ENCODE data around the gene TMTC1. TPM values are rescaled to one million over a fixed set of nuclear protein-coding genes. Genes with fewer than 3 reads are reported as not detected.

TMTC1 gene
- total and polyA plus RNA-seq, 9 of the 15 experiments (the other 6 are each of a cell fraction or from before 2014, with no cell fraction given) = under 0.01 to 0.18 (median 0.06) TPM; not detected in 2

GRCh38 chr12:29672580-29672979, 111.2 kb downstream of the TMTC1 start:
- ATAC-seq = no peak
- 0% methylated on average over 4 of the region's 4 CpGs for WGBS (ENCODE audit: insufficient coverage, low coverage, missing lambda C conversion rate)
- no peak for FAIRE-seq
- in situ Hi-C loops (cut with MboI) = no loop called here
- H3K9me1 ChIP-seq (ENCODE audit: control insufficient read depth, insufficient read depth, low read length) = no peaks in the 10 kb centered on the region
- intact Hi-C loops (cut with micrococcal nuclease) = no loop called here
- H3K27ac ChIP-seq (ENCODE audit: extremely low read depth, low read depth, low read length) = no peak overlapping the region
- H3K4me3 ChIP-seq = no peak overlapping the region
- H2AFZ ChIP-seq (ENCODE audit: low read depth, low read length) = no peak overlapping the region
- ChIA-PET POLR2A (no interaction called here), CTCF (ENCODE audit: low intra/inter-chr PET ratio) (no interaction called here)
- no TSS peak for BruUV-seq (replicated peaks)
- no peaks in the 10 kb centered on the region for H3K79me2 ChIP-seq (ENCODE audit: control insufficient read depth, insufficient read depth, low read length)
- no peak for DNase-seq (ENCODE audit: extremely low read depth in 1 of 4, low spot score in 3 of 4)
- H3K9me3 ChIP-seq (replicated peaks; ENCODE audit: control insufficient read depth, insufficient read depth, low read depth, low read length) = no peaks in the 10 kb centered on the region
- H3K9ac ChIP-seq (ENCODE audit: insufficient read depth in 1 of 2, low read depth in 2 of 2, low read length in 2 of 2) = no peak overlapping the region
- H3K4me1 ChIP-seq (replicated peaks in 1 of 2; ENCODE audit: control insufficient read depth in 2 of 2, insufficient read depth in 2 of 2, low read length in 2 of 2) = no peaks in the 10 kb centered on the region
- no peak overlapping the region for H3K4me2 ChIP-seq (ENCODE audit: insufficient read depth, low read length)
- H3K36me3 ChIP-seq (ENCODE audit: control insufficient read depth, insufficient read depth, low read length) = no peaks in the 10 kb centered on the region
- H4K20me1 ChIP-seq (replicated peaks; ENCODE audit: control insufficient read depth, insufficient read depth, low read length) = no peaks in the 10 kb centered on the region
- H3K27me3 ChIP-seq (ENCODE audit: control insufficient read depth in 2 of 2, insufficient read depth in 2 of 2, low read length in 2 of 2) = no peaks in the 10 kb centered on the region
- no peak for TF ChIP-seq NR1H2 (CRISPR knock-in tag; IDR thresholded peaks at IDR 0.05)
- no peak for TF ChIP-seq ZBTB43 (CRISPR knock-in tag; IDR thresholded peaks at IDR 0.05)
- TF ChIP-seq ARNT (IDR thresholded peaks at IDR 0.05) = no peak
- TF ChIP-seq HMGN3 (IDR thresholded peaks at IDR 0.05; ENCODE audit: borderline replicate concordance, extremely low read depth, insufficient read length, low read depth, low read length) = no peak
- no peak for TF ChIP-seq CREBBP (IDR thresholded peaks at IDR 0.05; ENCODE audit: low read depth, low read length)
- TF ChIP-seq GATAD2A (IDR thresholded peaks at IDR 0.05) = no peak
- no peak for TF ChIP-seq ZFX (CRISPR knock-in tag; IDR thresholded peaks at IDR 0.05)
- no peak for TF ChIP-seq TSC22D4 (tag; IDR thresholded peaks at IDR 0.05)
- no peak for TF ChIP-seq MCM7 (IDR thresholded peaks at IDR 0.05)
- TF ChIP-seq AFF1 (IDR thresholded peaks at IDR 0.05; ENCODE audit: low read depth in 1 of 2, partially characterized antibody in 2 of 2) = no peak
- TF ChIP-seq NFIX (CRISPR knock-in tag; IDR thresholded peaks at IDR 0.05; ENCODE audit: low read depth) = no peak

Measured in K562 (cell line).